Measurements from ENCODE around the gene NBL1.

NBL1 gene

GRCh38 chr1:19643602-19644394 lies at the start of gene NBL1:
Gene NBL1 (plus strand): TSS chr1:19644311. CDS start chr1:19655031, 10,720 bp downstream.
- DNase-seq, result no peak

- DNase-seq, result peak; percentile 76
Observed at GRCh38 chr1:19596065-19596713, 47.9 kb upstream of the NBL1 start.

GRCh38 chr1:19596714-19597495 lies 47.2 kb upstream of the NBL1 start:
- peak; percentile 99 for DNase-seq

DNA sequence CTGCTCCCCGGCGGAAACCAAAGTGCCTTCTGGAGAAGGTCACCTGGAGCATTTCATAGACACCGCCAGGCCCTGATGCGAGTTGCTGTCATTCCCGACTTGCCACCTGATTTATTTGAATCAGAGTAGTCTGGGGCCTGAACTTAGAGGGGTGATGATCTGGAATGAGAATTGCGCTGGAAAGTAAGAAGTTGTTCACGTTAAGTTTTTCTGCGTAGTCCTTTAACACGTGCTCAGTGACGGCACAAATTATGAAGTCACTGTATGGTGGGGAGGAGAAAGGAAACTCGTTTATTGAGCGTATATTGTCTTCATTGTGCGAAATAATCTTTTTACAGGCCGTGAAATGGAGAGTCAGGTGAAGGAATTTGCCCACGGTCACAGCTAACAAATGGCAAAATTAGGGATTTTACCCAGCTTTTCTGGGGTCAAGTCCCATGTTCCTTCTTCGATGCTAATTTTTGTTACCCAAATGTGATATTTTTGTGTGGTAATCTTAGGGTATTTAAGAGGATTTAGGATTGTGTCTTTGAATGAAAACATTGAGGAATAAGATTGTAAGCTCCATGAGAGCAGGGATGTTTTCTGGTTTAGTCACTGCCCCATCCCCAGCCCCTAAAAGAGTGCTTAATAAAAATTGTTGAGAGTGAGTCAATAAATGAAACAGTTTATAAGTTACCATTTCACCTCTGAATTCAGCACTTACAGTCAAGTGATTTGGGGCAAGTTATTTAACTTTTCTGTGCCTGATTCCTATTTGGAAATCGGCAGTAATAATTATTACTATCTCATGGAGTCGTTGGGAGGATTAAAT lies 46.4 kb upstream of the NBL1 start:
- DNase-seq, result peak; percentile 21

DNA sequence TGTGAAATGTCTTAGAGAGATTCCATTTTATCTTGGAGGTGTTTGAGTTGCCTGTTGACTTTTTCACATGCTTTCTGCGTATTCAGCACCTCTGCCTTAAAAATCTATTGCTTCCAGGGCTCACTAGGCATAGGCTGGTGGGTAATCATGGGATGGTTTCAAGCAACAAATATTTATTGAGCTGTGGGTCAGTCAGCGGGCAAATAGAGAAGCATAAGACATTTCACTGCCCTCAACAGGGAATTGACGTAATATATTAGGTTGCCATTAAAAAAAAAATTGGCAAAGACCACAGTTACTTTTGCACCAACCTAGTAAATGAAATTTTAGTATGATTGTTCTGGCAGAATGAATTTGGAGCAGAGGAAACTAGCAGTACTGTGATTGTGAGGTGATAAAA lies 44.3 kb upstream of the NBL1 start:
- DNase-seq, result no peak

DNA sequence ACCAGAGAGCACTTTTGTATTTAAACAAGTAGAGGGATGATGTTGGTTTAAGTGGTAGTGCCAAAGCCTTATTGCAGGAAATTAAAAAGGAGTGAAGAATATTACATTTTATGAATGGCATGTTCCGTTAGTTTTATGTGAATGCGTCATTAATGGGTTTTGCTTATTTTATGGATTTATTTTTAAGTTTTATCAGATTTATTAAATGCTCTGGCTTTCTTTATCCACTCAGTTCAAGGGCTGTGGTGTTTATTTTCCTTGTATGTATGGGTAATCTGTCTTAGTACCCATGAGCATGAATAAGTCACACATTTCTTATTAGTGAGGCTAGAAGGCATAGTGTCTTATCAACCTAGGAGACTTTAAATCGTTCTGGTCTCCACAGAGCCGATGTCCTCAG lies 41.6 kb upstream of the NBL1 start:
- no peak for DNase-seq

DNA sequence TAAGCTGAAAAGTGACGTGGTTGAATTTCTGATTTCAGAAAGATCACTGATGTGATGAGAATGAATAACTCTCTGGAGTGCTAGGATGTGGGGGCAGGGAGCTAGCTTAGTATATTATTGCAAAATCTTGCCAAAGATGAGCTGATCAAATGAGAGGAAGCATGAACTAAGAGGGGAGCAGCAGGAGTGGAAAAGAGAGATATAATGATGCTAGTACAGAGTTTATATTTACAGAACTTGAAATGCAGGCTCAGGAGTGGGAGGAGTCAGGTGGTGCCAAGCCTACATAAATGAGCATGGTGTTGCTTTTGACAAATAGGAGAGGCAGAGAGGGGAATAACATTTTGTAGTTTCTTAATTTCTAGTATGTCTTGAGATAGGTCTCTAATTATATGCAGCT lies 38.1 kb upstream of the NBL1 start:
- no peak for DNase-seq

- DNase-seq, result no peak
Observed at GRCh38 chr1:19606817-19607642, 37.1 kb upstream of the NBL1 start.

- DNase-seq, result no peak
Observed at GRCh38 chr1:19608232-19608631, 35.9 kb upstream of the NBL1 start.

DNA sequence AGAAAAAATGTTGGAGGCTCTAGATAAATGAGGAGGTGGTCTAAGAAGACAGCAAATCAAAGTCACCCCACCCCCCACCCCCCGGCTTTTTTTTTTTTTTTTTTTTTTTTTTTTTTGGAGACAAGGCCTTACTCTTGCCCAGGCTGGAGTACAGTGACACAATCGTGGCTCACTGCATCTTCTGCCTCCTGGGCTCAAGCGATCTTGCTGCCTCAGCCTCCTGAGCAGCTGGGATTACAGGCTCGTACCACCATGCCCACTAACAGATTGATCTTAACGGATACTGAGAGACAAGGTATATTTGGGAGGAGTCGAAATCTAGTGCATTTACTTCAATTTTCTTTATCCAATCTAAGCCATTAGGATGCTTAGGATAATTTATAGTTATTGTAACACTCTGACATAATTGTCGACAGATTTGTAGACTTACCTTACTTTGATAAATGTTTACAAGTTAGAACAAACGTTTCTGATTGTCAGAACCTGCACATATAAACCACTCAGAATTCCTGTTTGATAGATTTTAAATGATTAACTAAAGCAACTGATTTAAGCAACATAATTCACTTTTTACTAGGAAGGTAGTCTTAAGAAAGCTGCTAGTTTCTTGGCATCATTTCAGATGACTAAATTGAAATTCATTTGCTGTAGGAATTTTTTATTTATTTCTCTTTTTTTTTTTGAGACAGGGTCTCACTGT lies 33.7 kb upstream of the NBL1 start:
- DNase-seq, result no peak

DNA sequence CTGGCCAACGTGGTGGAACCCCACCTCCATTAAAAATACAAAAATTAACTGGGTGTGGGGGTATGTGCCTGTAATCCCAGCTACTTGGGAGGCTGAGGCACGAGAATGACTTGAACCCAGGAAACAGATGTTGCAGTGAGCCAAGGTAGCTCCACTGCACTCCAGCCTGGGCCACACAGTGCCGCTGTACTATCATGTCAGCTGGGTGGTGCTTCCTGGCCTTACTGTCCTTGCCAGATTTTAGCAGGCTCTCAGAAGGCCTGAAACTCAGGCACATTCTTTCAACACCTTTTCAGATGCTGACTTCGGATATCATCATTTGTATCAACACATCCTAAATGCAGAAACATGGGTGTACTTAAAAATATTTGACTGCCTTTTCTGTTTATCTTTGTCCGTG lies 31.6 kb upstream of the NBL1 start:
- DNase-seq, result no peak

- DNase-seq, result no peak
Observed at GRCh38 chr1:19613171-19613703, 30.9 kb upstream of the NBL1 start.

GRCh38 chr1:19615438-19615837 lies 28.7 kb upstream of the NBL1 start:
- DNase-seq, result no peak

DNA sequence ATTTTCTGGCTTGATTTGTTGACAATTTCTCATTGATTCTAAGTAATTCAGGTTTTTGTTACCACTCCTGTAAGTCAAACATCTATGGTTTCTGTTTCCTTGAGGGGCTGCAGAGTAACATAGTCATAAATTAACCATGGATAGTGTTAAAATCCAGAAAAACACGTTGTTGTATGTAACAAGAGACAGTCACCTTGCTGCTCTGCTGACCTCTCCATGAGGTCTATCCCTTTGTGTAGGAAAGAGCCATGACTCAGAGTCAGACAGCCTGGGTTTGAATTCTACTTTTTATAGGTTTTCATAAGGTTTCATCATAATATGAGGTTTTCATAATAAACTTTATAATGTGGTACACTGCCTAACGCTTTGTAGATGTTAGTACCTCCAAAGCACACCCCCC lies 27.6 kb upstream of the NBL1 start:
- no peak for DNase-seq

DNA sequence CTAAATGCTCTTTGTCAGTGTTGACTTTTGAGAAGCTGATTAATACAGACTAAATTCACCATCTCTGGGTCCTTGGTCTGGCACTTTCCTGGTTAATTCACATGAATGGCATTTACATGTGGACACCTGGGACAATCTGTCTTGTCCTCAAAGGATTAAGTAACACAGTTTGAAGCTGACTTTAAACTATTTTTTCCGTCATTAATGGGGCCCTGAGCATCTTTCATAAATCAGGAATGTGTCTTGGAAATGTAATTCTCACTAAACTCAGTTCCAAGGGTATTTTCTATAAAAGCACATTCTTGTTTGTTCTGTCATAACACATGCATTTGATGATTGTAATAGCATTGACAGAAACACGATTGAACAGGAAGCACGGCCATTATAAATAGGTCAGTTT lies 26.7 kb upstream of the NBL1 start:
- no peak for DNase-seq

DNA sequence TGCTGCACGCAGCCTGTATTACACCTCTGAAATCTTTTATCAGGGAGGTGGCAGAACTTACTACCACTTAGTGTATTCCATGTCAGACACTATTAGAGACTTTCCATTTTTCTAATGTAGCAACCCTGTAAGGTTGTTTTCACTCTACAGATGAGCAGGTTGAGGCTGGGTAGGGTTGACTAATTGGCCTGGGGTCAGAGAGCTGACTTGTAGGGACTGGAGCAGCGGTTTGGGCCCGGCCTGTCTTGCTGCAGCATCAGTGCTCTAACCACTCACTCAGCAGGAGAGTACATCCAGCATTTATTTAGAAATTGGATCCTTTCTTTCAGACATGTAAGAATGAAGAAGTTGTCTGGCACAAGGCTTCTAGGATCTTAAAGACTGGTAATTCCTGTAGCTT lies 25.7 kb upstream of the NBL1 start:
- no peak for DNase-seq

- no peak for DNase-seq
Observed at GRCh38 chr1:19619697-19620384, 24.3 kb upstream of the NBL1 start.

- no peak for DNase-seq
Observed at GRCh38 chr1:19620786-19621185, 23.3 kb upstream of the NBL1 start.

GRCh38 chr1:19621274-19621950 lies 22.7 kb upstream of the NBL1 start:
- DNase-seq, result no peak

DNA sequence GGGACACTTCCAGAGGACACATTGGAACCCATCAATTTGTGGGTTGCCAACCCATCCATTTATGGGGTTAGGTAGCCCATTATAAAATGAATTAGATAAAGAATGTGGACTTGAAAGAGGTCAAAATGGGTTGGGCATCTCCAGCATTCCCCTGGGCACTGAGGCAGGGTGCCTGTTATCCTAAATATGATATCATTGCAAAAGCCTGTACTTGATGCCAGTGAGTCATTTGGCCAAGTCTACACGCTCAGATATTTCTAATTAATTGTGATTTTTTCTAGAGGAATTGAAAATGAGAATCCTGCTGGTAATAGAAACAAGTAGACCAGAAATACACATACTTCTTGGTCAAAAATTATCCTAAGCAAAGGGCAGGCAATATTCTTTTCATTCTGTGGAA lies 21.9 kb upstream of the NBL1 start:
- no peak for DNase-seq

Measured in DMS79 treated with DMSO at 0.1 percent for 48 hours (cell line).